NCI-H2196 treated with DMSO at 0.1 percent for 48 hours (cell line): ENCODE results near the gene GSC2.
"Not testable (repeated sequence)": the region's sequence is repeated elsewhere in the genome, so short reads cannot be mapped to it uniquely, and the experiment has no call there.

Experiments
- DNase-seq: peaks from one replicate; lab custom pipeline; 2025; ENCODE audit not compliant: unreplicated experiment; lab: John Stamatoyannopoulos, UW

The GSC2 gene

GRCh38 chr22:19156109-19156508, 6.0 kb upstream of the GSC2 start:
- DNase-seq = not testable (repeated sequence)

- DNase-seq = no peak
These were observed 3.1 kb upstream of the GSC2 start for GRCh38 chr22:19152942-19153883.

- DNase-seq = no peak
These were observed 1.5 kb upstream of the GSC2 start for GRCh38 chr22:19151329-19152191.

- DNase-seq = no peak
These were observed 613 bp upstream of the GSC2 start for GRCh38 chr22:19150482-19151328.

- DNase-seq = no peak
These were observed 827 bp downstream of the GSC2 start for GRCh38 chr22:19149047-19149883.

- DNase-seq = no peak
These were observed 1.6 kb downstream of the GSC2 start for GRCh38 chr22:19148417-19149046.

- DNase-seq = no peak
These were observed 2.8 kb downstream of the GSC2 start for GRCh38 chr22:19147195-19147780.

GRCh38 chr22:19146215-19146968, 3.7 kb downstream of the GSC2 start:
- DNase-seq = no peak

GRCh38 chr22:19143967-19144400, 6.1 kb downstream of the GSC2 start:
- no peak for DNase-seq

- DNase-seq = no peak
These were observed 6.9 kb downstream of the GSC2 start for GRCh38 chr22:19143212-19143611.

GRCh38 chr22:19142394-19142793, 7.7 kb downstream of the GSC2 start:
- DNase-seq = no peak

- no peak for DNase-seq
These were observed 10.1 kb downstream of the GSC2 start for GRCh38 chr22:19139974-19140373.

- DNase-seq = no peak
These were observed 11.1 kb downstream of the GSC2 start for GRCh38 chr22:19139001-19139356.

GRCh38 chr22:19138217-19139000, 11.7 kb downstream of the GSC2 start:
- DNase-seq = no peak

GRCh38 chr22:19137384-19138216, 12.5 kb downstream of the GSC2 start:
- DNase-seq = no peak

GRCh38 chr22:19136915-19137314, 13.2 kb downstream of the GSC2 start:
- no peak for DNase-seq

GRCh38 chr22:19134874-19135273, 15.2 kb downstream of the GSC2 start:
- no peak for DNase-seq
